LNCAP (cell line): ENCODE data around the gene XRN1.

Experiments
- CTCF ChIP-seq: fragments of 450-650 bp; IDR thresholded peaks from 2 replicates; pipeline ENCODE4 v1.5.1; 2017; ENCODE audit warnings: mild to moderate bottlenecking

XRN1 gene

DNA sequence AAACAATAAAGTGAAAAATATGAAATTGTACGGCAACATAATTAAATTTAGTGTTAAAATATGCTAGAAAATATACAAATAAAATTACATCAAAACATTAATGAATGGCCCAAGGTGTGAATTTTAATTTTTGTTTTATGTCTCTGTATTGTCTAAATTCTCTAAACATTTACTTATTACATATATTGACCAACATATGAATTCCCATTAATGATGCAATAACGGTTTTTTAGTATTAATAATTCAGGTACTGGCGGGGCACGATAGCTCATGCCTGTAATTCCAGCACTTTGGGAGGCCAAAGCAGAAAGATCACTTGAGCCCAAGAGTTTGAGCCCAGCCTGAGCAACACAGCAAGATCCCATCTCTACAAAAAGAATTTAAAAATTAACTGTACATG, 20.6 kb upstream of the XRN1 start:
- no peak for TF ChIP-seq CTCF

DNA sequence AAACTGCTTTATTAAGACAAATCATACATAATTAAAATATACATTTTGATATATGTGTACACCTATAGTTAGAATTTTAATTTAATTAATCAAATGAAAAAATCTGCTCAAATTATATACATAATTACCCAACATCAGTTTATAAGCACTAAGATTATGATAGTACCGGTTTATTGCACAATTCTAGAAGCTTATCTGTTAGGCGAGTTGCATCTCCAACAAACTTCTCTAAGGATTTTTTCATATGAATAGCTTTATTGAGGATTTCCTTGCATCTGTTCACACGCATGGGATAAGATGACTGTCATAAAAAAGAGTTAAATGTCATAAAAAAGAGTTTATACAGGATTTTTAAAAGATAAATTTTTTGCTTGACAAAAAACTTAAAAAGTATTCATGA, 19.9 kb upstream of the XRN1 start:
- TF ChIP-seq CTCF, result no peak

DNA sequence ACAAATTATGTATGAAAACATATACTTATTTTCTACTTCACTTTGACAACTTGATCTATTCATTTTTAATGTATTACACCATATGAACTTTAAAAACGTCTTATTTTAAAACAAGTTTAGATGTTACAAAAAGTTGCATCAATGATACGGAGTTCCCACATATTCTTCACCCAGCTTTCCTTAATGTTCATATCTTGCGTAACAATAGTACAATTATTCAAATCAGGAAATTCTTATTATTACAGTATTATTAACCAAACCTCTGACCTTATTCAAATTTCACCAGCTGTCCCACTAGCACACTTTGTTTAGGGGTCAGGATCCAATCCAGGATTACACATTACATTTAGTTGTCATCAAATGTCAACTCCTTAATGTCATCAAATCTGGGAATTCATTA, 12.9 kb upstream of the XRN1 start:
- no peak for TF ChIP-seq CTCF

DNA sequence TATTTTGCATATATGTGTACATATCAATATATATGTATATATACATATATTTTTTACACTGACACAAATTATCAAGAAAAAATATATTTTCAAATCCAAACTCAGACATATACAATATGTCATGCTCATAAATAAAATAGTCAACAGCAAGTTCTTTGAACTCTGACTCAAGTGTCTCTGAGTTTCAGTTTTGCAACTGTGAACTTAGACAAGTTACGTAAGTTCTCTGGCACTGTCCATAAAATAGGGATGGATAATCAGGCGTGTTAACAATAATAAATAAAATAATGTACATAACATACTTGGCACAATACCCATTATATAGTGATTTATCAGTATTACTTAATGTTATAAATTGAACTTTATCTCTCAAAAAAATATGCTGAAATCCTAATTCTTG, 12.1 kb upstream of the XRN1 start:
- no peak for TF ChIP-seq CTCF

DNA sequence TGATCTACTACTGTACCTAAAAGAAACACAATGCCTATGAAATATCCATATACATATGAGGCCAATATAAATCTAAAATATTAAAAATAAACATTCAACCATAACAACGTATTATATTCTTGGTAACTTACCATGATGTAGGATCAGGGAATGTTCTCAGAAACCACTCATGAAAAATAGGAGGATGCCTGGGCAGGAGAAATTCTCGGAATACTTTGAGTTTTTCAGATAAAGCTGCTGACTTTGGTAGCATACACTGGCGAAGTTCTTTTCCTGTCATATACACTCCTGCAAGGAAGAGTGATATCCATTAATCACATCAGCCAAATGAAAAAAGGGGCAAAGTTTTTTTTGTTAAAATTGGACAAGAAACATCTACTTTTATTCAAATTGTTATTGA, 11.3 kb upstream of the XRN1 start:
- no peak for TF ChIP-seq CTCF

GRCh38 chr3:142450881-142451280, 3.0 kb upstream of the XRN1 start:
- no peak for TF ChIP-seq CTCF

DNA sequence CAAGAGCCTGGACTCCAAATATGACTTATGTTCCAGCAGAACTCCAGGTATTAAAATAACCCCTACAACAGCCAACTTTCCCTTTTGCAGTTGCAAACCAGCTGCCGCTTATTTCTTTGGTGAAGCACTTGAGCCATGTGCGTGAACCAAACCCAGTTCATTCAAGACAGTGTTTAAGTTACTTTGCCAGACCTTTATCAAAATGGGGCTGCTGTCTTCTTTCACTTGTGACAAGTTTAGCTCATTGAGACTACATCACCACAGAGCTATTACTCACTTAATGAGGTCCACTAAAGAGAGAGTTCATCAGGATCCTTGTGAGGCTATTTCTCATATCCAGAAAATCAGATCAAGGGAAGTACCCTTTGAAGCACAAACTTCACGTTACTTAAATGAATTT, 2.4 kb upstream of the XRN1 start:
- TF ChIP-seq CTCF, result no peak

GRCh38 chr3:142447301-142447851, 461 bp downstream of the XRN1 start:
- no peak for TF ChIP-seq CTCF
